BLaER1 treated with 17β-estradiol and CSF1 and Interleukin-3, amounts not matched to agents 10 nM and 100 nM (cell line): ENCODE results near the gene STARD4.

Experiments
- H3K27ac ChIP-seq, 11 experiments: shearing (Covaris generic); formaldehyde crosslinking; 2 replicates each; pipeline ENCODE4 v1.8.1; 2022
- H3K27me3 ChIP-seq, 11 experiments: shearing (Covaris generic); formaldehyde crosslinking; 2 replicates each; pipeline ENCODE4 v1.8.1; 2022
- H3K36me3 ChIP-seq, 11 experiments: shearing (Covaris generic); formaldehyde crosslinking; 2 replicates each; pipeline ENCODE4 v1.8.1; 2022
- H3K4me1 ChIP-seq, 10 experiments: shearing (Covaris generic); formaldehyde crosslinking; 2 replicates each; pipeline ENCODE4 v1.8.1; 2022
- H3K4me2 ChIP-seq, 11 experiments: shearing (Covaris generic); formaldehyde crosslinking; 2 replicates each; pipeline ENCODE4 v1.8.1; 2022
- H3K4me3 ChIP-seq, 10 experiments: shearing (Covaris generic); formaldehyde crosslinking; 2 replicates each; pipeline ENCODE4 v1.8.1; 2022
- H3K9ac ChIP-seq, 11 experiments: shearing (Covaris generic); formaldehyde crosslinking; 2 replicates each; pipeline ENCODE4 v1.8.1; 2022
- H3K9me3 ChIP-seq, 11 experiments: shearing (Covaris generic); formaldehyde crosslinking; replicated peaks in 1 of 11; 2 replicates each; pipeline ENCODE4 v1.8.1; 2022
- H4K20me1 ChIP-seq, 11 experiments: shearing (Covaris generic); formaldehyde crosslinking; 2 replicates each; pipeline ENCODE4 v1.8.1; 2022
- Cebpa-rat ChIP-seq, 11 experiments: shearing (Covaris generic); IDR thresholded peaks; 2 replicates each; pipeline ENCODE4 v1.8.1; 2022

STARD4 gene

GRCh38 chr5:111472096-111472495 lies 40.2 kb downstream of the STARD4 start:
- H3K36me3 ChIP-seq: no peaks in the 10 kb centered on the region

DNA sequence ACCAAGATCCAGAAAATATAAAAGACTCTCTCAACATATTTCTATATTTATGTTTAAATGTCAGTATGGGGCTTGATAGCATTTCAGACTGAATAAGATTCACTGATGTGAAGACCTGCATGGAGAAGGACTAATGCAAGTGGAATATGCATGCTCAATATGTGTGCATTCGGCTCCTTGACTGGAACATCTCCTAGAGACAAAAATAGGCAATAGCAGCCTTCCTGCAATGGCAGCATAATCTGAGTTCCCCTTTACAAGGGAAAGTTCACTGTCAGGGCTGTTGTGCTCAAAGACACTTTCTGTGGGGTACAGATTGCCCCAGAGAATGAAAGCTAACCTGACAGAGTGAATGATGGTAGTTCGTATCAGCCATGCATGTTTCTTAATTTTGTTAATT lies 42.4 kb downstream of the STARD4 start:
- H3K4me2 ChIP-seq: peak overlapping the region in 2 of 11 experiments; percentile 23; a peak in 2 of 22 replicates
- H3K4me1 ChIP-seq: peaks cover 9 to 34% (median 12%) of the 10 kb centered on the region in 10 experiments; a peak in 19 of 20 replicates
- no peaks in the 10 kb centered on the region for H4K20me1 ChIP-seq
- no peak overlapping the region for H3K27ac ChIP-seq
- H3K9ac ChIP-seq: no peak overlapping the region
- no peaks in the 10 kb centered on the region for H3K27me3 ChIP-seq
- H3K4me3 ChIP-seq: no peak overlapping the region
- no peak for TF ChIP-seq Cebpa-rat (IDR thresholded peaks at IDR 0.05)
- H3K36me3 ChIP-seq: no peaks in the 10 kb centered on the region
- H3K9me3 ChIP-seq: peaks cover 0 to 4% (median 0%) of the 10 kb centered on the region in 11 experiments; a peak in 2 of 22 replicates

More at GRCh38 chr5:111472096-111472495, 40.2 kb downstream of the STARD4 start:
- 0 out of 22 replicates have a peak overlapping the region, but pooled peaks of 1 of the 11 experiments have one; percentile 0 for H3K27ac ChIP-seq
- no peaks in the 10 kb centered on the region for H4K20me1 ChIP-seq
- H3K27me3 ChIP-seq: no peaks in the 10 kb centered on the region
- peaks cover 0 to 4% (median 0%) of the 10 kb centered on the region in 11 experiments; a peak in 2 of 22 replicates for H3K9me3 ChIP-seq
- H3K9ac ChIP-seq: 0 out of 22 replicates have a peak overlapping the region, but pooled peaks of 1 of the 11 experiments have one; percentile 16
- H3K4me3 ChIP-seq: no peak overlapping the region
- TF ChIP-seq Cebpa-rat (IDR thresholded peaks at IDR 0.05): no peak
- H3K4me2 ChIP-seq: peak overlapping the region in 10 of 11 experiments; percentile 20 to 74 (median 34); a peak in 17 of 22 replicates
- peaks cover 9 to 34% (median 12%) of the 10 kb centered on the region in 10 experiments; a peak in 19 of 20 replicates for H3K4me1 ChIP-seq

DNA sequence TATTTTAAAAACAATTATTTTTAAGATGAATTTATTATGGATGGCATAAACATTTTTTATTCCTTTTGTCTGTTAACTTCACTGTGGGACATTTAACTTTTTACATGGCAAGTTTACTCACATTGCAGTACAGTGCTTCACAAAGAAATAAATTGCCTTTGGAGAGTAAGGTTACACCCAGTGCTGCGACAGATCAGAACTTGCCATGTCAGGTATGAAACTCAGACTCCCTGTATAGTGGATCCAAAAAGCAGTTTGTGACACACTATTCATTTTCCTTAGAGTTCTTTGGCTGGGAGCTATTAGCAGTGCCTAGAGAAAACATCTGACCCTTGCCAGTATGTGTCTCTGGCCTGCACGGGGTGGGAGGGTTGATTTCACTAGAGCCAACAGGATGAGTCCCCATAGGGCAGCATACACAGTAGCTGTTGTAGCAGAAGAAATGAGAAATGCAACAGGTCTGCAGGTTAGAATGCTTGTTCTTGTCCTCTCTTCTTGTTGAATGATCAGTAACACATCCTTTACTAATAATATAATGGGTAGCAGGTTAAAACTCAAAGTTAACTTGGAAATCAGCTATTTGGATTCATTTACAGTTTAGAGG lies 42.9 kb downstream of the STARD4 start:
- TF ChIP-seq Cebpa-rat (IDR thresholded peaks at IDR 0.05): no peak
- peaks cover 0 to 4% (median 0%) of the 10 kb centered on the region in 11 experiments; a peak in 2 of 22 replicates for H3K9me3 ChIP-seq
- H3K27ac ChIP-seq: no peak overlapping the region
- no peaks in the 10 kb centered on the region for H3K27me3 ChIP-seq
- H3K36me3 ChIP-seq: no peaks in the 10 kb centered on the region
- no peaks in the 10 kb centered on the region for H4K20me1 ChIP-seq
- H3K4me2 ChIP-seq: peak overlapping the region in 2 of 11 experiments; percentile 23; a peak in 1 of 22 replicates
- peaks cover 9 to 34% (median 12%) of the 10 kb centered on the region in 10 experiments; a peak in 19 of 20 replicates for H3K4me1 ChIP-seq
- no peak overlapping the region for H3K4me3 ChIP-seq
- H3K9ac ChIP-seq: no peak overlapping the region

GRCh38 chr5:111463311-111463710 lies 49.0 kb downstream of the STARD4 start:
- H3K9ac ChIP-seq: no peak overlapping the region
- no peak overlapping the region for H3K4me3 ChIP-seq
- no peaks in the 10 kb centered on the region for H3K9me3 ChIP-seq
- H4K20me1 ChIP-seq: no peaks in the 10 kb centered on the region
- H3K4me1 ChIP-seq: peaks cover 0 to 29% (median 2%) of the 10 kb centered on the region in 10 experiments; a peak in 8 of 20 replicates
- H3K27me3 ChIP-seq: no peaks in the 10 kb centered on the region
- no peak overlapping the region for H3K27ac ChIP-seq
- peak overlapping the region in 2 of 11 experiments; percentile 1 to 9; a peak in 1 of 22 replicates for H3K4me2 ChIP-seq
- TF ChIP-seq Cebpa-rat (IDR thresholded peaks at IDR 0.05): no peak
- no peaks in the 10 kb centered on the region for H3K36me3 ChIP-seq

GRCh38 chr5:111461934-111462333 lies 50.4 kb downstream of the STARD4 start:
- H4K20me1 ChIP-seq: no peaks in the 10 kb centered on the region
- H3K9me3 ChIP-seq: no peaks in the 10 kb centered on the region
- peaks cover 0 to 29% (median 2%) of the 10 kb centered on the region in 10 experiments; a peak in 8 of 20 replicates for H3K4me1 ChIP-seq
- no peak overlapping the region for H3K4me3 ChIP-seq
- no peaks in the 10 kb centered on the region for H3K27me3 ChIP-seq
- H3K27ac ChIP-seq: peak overlapping the region in 1 of 11 experiments; percentile 23; a peak in 2 of 22 replicates
- H3K9ac ChIP-seq: no peak overlapping the region
- H3K36me3 ChIP-seq: no peaks in the 10 kb centered on the region
- H3K4me2 ChIP-seq: peak overlapping the region in 2 of 11 experiments; percentile 7 to 47; a peak in 4 of 22 replicates
- TF ChIP-seq Cebpa-rat (IDR thresholded peaks at IDR 0.05): no peak

DNA sequence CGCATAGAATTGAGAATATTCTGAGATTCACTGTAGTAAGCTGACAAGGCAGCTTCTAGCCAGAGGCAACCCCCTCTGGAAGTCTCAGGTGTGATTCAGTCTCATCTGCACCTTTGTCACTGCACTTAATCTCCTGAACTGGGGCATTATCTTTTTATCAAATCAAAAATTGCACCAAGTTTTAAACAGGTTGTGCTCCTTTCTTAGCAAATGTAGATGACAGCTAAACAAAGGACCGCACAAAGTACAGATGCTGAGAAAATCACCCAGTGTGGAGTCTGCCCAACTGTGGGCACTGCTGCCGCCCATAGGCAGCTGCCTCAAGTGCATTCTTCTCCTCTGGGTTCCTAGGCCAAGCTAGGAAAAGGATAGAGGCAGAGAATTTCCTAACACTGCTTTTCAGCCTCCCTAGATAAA lies 51.1 kb downstream of the STARD4 start:
- H3K4me2 ChIP-seq: peak overlapping the region in 2 of 11 experiments; percentile 31 to 47; a peak in 3 of 22 replicates
- no peaks in the 10 kb centered on the region for H3K9me3 ChIP-seq
- H3K36me3 ChIP-seq: no peaks in the 10 kb centered on the region
- H4K20me1 ChIP-seq: no peaks in the 10 kb centered on the region
- H3K4me3 ChIP-seq: no peak overlapping the region
- H3K4me1 ChIP-seq: peaks cover 0 to 29% (median 2%) of the 10 kb centered on the region in 10 experiments; a peak in 8 of 20 replicates
- TF ChIP-seq Cebpa-rat (IDR thresholded peaks at IDR 0.05): no peak
- no peaks in the 10 kb centered on the region for H3K27me3 ChIP-seq
- H3K9ac ChIP-seq: no peak overlapping the region
- H3K27ac ChIP-seq: peak overlapping the region in 1 of 11 experiments; percentile 23; a peak in 1 of 22 replicates

DNA sequence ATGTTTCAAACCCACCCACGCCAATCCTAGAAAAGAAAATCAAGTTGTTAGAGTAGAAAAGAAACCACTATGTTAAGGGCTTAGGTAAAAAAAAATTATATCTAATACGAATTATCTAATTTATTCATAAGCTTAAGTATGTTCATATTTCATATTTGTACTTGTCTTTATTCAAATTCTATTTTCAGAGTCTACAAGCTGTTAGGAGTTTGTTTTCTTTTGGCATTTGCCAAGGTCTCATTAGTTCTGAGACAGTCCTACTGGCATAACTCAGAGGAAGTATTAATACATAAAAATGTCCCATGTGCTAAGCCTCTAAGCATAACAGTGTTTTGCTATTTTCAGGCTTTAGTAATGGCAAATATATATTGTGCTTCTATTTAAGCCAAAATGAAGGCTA lies 57.6 kb downstream of the STARD4 start:
- no peak overlapping the region for H3K4me2 ChIP-seq
- no peaks in the 10 kb centered on the region for H3K27me3 ChIP-seq
- no peaks in the 10 kb centered on the region for H3K4me1 ChIP-seq
- H3K27ac ChIP-seq: no peak overlapping the region
- TF ChIP-seq Cebpa-rat (IDR thresholded peaks at IDR 0.05): no peak
- no peaks in the 10 kb centered on the region for H4K20me1 ChIP-seq
- H3K9me3 ChIP-seq: no peaks in the 10 kb centered on the region
- no peaks in the 10 kb centered on the region for H3K36me3 ChIP-seq
- H3K9ac ChIP-seq: no peak overlapping the region
- H3K4me3 ChIP-seq: no peak overlapping the region

- no peak overlapping the region for H3K27ac ChIP-seq
- no peak overlapping the region for H3K4me2 ChIP-seq
- H4K20me1 ChIP-seq: no peaks in the 10 kb centered on the region
- no peaks in the 10 kb centered on the region for H3K4me1 ChIP-seq
- H3K27me3 ChIP-seq: no peaks in the 10 kb centered on the region
- no peak overlapping the region for H3K9ac ChIP-seq
- no peak overlapping the region for H3K4me3 ChIP-seq
- no peaks in the 10 kb centered on the region for H3K9me3 ChIP-seq
- H3K36me3 ChIP-seq: no peaks in the 10 kb centered on the region
- no peak for TF ChIP-seq Cebpa-rat (IDR thresholded peaks at IDR 0.05)
These were observed 58.1 kb downstream of the STARD4 start for GRCh38 chr5:111454198-111454622.

DNA sequence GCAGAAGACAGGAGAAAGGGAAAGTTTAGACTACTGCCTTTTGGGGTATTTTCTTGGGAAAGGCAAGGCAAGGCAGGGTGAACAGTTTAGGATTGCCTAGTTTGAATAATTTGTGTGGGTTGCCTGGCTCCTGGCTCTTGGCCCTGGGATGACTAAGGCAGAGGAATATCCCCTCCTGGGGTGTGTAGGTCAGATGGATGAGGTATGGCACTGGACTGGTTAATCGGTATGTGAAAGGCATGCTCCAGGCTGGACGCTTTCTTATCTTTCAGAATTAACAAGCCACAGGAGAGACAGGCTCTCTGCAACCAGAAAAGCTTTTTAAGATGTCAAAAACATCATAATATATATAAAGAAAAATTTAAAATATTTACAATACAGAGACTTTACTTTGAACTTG lies 58.6 kb downstream of the STARD4 start:
- Histone ChIP-seq H3K4me2 (no peak overlapping the region), H3K27me3 (no peaks in the 10 kb centered on the region), H3K9me3 (no peaks in the 10 kb centered on the region), H3K36me3 (no peaks in the 10 kb centered on the region), H3K4me1 (no peaks in the 10 kb centered on the region), H3K9ac (no peak overlapping the region), H4K20me1 (no peaks in the 10 kb centered on the region), H3K27ac (no peak overlapping the region), H3K4me3 (no peak overlapping the region)
- TF ChIP-seq Cebpa-rat (IDR thresholded peaks at IDR 0.05): no peak
